SU-DHL-6 (cell line): ENCODE data around the gene TPPP2.

Source experiments
- H2AFZ ChIP-seq: fragments of 200-600 bp; sonication (generic); 2 replicates; pipeline ENCODE4 v1.6.1; 2014; ENCODE audit warnings: low read depth, mild to moderate bottlenecking, moderate library complexity, mixed read lengths, antibody characterized with exemption, low read length; ENCODE audit not compliant: severe bottlenecking
- H3F3A ChIP-seq: fragments of 200-600 bp; shearing (Covaris generic); 2 replicates; pipeline ENCODE4 v1.6.0; 2016; ENCODE audit warnings: antibody characterized with exemption, mild to moderate bottlenecking; ENCODE audit not compliant: insufficient read depth
- H3K27ac ChIP-seq: fragments of 200-600 bp; sonication (generic); 2 replicates; pipeline ENCODE4 v1.5.1; 2016; ENCODE audit warnings: low read depth, mild to moderate bottlenecking, low read length, moderate library complexity, mixed read lengths
- H3K27me3 ChIP-seq: fragments of 200-600 bp; sonication (generic), shearing (Covaris generic); 2 replicates; pipeline ENCODE4 v1.6.0; 2014; ENCODE audit warnings: mild to moderate bottlenecking, low read length
- H3K36me3 ChIP-seq: fragments of 200-600 bp; sonication (generic); 2 replicates; pipeline ENCODE4 v1.6.1; 2014; ENCODE audit warnings: mild to moderate bottlenecking, low read length, mixed read lengths
- H3K4me2 ChIP-seq: fragments of 300-600, 200-600 bp; shearing (Covaris generic), sonication (generic); 2 replicates; pipeline ENCODE4 v1.6.0; 2014; ENCODE audit warnings: low read length, low read depth, mild to moderate bottlenecking; ENCODE audit not compliant: poor library complexity, severe bottlenecking
- H3K4me3 ChIP-seq: fragments of 200-600 bp; sonication (generic); 2 replicates; pipeline ENCODE4 v1.5.1; 2014; ENCODE audit warnings: antibody characterized with exemption, low read length, mild to moderate bottlenecking, mixed read lengths; ENCODE audit not compliant: insufficient read depth, poor library complexity, severe bottlenecking
- H3K79me2 ChIP-seq: fragments of 200-600 bp; sonication (generic); 2 replicates; pipeline ENCODE4 v1.6.1; 2014; ENCODE audit warnings: mild to moderate bottlenecking, low read length, moderate library complexity; ENCODE audit not compliant: insufficient read depth
- H3K9ac ChIP-seq: fragments of 200-600 bp; sonication (generic); 2 replicates; pipeline ENCODE4 v1.7.0; 2014; ENCODE audit warnings: mild to moderate bottlenecking, low read length
- H3K9me2 ChIP-seq: fragments of 200-600 bp; sonication (generic); replicated peaks from 2 replicates; pipeline ENCODE4 v1.6.1; 2014; ENCODE audit warnings: low read length; ENCODE audit not compliant: insufficient read depth
- H3K9me3 ChIP-seq: fragments of 200-600 bp; sonication (generic); 2 replicates; pipeline ENCODE4 v1.6.1; 2014; ENCODE audit warnings: low read length, mixed read lengths; ENCODE audit not compliant: insufficient read depth
- H4K20me1 ChIP-seq: fragments of 200-600 bp; sonication (generic); 2 replicates; pipeline ENCODE4 v1.6.1; 2014; ENCODE audit warnings: low read depth, mild to moderate bottlenecking, antibody characterized with exemption, low read length, moderate library complexity, mixed read lengths
- CTCF ChIP-seq: fragments of 200-600 bp; sonication (generic); IDR thresholded peaks from one replicate; pipeline ENCODE4 v1.5.1; 2017; ENCODE audit warnings: antibody characterized with exemption, mild to moderate bottlenecking, low read length, moderate library complexity; ENCODE audit not compliant: insufficient read depth, poor library complexity, severe bottlenecking
- EZH2phosphoT487 ChIP-seq: fragments of 200-600 bp; sonication (generic), shearing (Covaris generic); conservative IDR thresholded peaks from 2 replicates; pipeline ENCODE4 v1.6.1; 2018; ENCODE audit warnings: mild to moderate bottlenecking, antibody characterized with exemption, low read length, moderate library complexity, mixed read lengths

Gene TPPP2

GRCh38 chr14:21048638-21049037 lies 18.6 kb downstream of the TPPP2 start:
- H4K20me1 ChIP-seq = no peaks in the 10 kb centered on the region
- H3K9ac ChIP-seq = no peak overlapping the region
- H3K4me2 ChIP-seq = no peak overlapping the region
- H3K79me2 ChIP-seq = no peaks in the 10 kb centered on the region
- H3K27me3 ChIP-seq = no peaks in the 10 kb centered on the region
- H3K4me3 ChIP-seq = no peak overlapping the region
- H3K9me2 ChIP-seq = no peaks in the 10 kb centered on the region
- H3K36me3 ChIP-seq = no peaks in the 10 kb centered on the region
- no peaks in the 10 kb centered on the region for H3F3A ChIP-seq
- H2AFZ ChIP-seq = no peak overlapping the region
- TF ChIP-seq CTCF (no peak), EZH2phosphoT487 (no peak)
- H3K27ac ChIP-seq = no peak overlapping the region
- no peaks in the 10 kb centered on the region for H3K9me3 ChIP-seq

- H3K9me3 ChIP-seq = no peaks in the 10 kb centered on the region
These were observed 19.3 kb downstream of the TPPP2 start for GRCh38 chr14:21049271-21049673.

GRCh38 chr14:21050597-21050996 lies 20.6 kb downstream of the TPPP2 start:
- Histone ChIP-seq H3K36me3 (no peaks in the 10 kb centered on the region), H3K9me3 (no peaks in the 10 kb centered on the region), H3K9me2 (no peaks in the 10 kb centered on the region), H4K20me1 (no peaks in the 10 kb centered on the region), H3K27ac (no peak overlapping the region), H3F3A (no peaks in the 10 kb centered on the region), H3K9ac (no peak overlapping the region), H3K4me3 (no peak overlapping the region), H3K79me2 (no peaks in the 10 kb centered on the region), H2AFZ (no peak overlapping the region), H3K4me2 (no peak overlapping the region), H3K27me3 (no peaks in the 10 kb centered on the region)
- no peak for TF ChIP-seq CTCF

More at GRCh38 chr14:21049271-21049673, 19.3 kb downstream of the TPPP2 start:
- H3K27me3 ChIP-seq = no peaks in the 10 kb centered on the region
- no peak overlapping the region for H2AFZ ChIP-seq
- no peak overlapping the region for H3K4me2 ChIP-seq
- no peak overlapping the region for H3K27ac ChIP-seq
- TF ChIP-seq EZH2phosphoT487 (no peak), CTCF (no peak)
- H3K36me3 ChIP-seq = no peaks in the 10 kb centered on the region
- no peaks in the 10 kb centered on the region for H3K79me2 ChIP-seq
- no peak overlapping the region for H3K4me3 ChIP-seq
- H3K9me2 ChIP-seq = no peaks in the 10 kb centered on the region
- H3K9ac ChIP-seq = no peak overlapping the region
- no peaks in the 10 kb centered on the region for H4K20me1 ChIP-seq
- no peaks in the 10 kb centered on the region for H3F3A ChIP-seq
